ENCODE data around the gene COL20A1.

GRCh38 chr20:63328718-63329275 is 35.8 kb downstream of the COL20A1 start:
- TF ChIP-seq CTCF (IDR thresholded peaks at IDR 0.05): no peak
- no peak for TF ChIP-seq POLR2A (IDR thresholded peaks at IDR 0.05)
